ENCODE measurements around the gene ERP29. TPM values are rescaled to one million over a fixed set of nuclear protein-coding genes. Genes with fewer than 3 reads are reported as not detected.
"Not testable (repeated sequence)": the region's sequence is repeated elsewhere in the genome, so short reads cannot be mapped to it uniquely, and the experiment has no call there.

Gene ERP29
- total RNA-seq, 5 donors from 2014 or later (not counting 1 experiment from before 2014, with no cell fraction given): 114 to 175 (median 158) TPM

DNA sequence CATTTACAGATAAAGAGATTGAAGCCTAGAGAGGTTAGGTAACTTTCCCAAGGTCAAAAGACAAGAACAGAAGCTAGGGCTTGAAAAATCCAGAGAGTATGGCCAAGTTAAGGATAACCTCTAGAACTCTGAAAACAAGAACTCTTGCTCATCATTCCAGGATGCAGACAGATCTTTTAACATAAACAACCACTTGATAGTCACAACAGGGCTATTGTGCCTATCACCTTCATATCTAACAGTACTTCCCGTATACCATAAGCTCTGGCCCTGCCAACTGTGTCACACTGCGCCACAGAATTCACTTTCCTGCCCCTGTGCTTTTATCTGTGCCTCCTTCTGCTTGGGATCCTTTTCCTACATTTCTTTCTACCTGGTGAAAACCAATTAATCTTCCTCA is 18.2 kb downstream of the ERP29 start:
- Histone ChIP-seq H3K36me3 (ENCODE audit: control insufficient read depth in 2 of 2, extremely low read depth in 1 of 2, insufficient read depth in 1 of 2, low read length in 1 of 2) (peaks cover 4 to 52% of the 10 kb centered on the region in 2 donors), H3K9me3 (no peaks in the 10 kb centered on the region), H3K27me3 (replicated peaks in 1 of 2; ENCODE audit: control insufficient read depth in 2 of 2, extremely low read depth in 1 of 2, insufficient read depth in 2 of 2, low read length in 1 of 2) (no peaks in the 10 kb centered on the region), H3K27ac (ENCODE audit: low read length) (no peak overlapping the region), H3K4me3 (ENCODE audit: control insufficient read depth in 1 of 2, extremely low read depth in 1 of 2, low read length in 1 of 2) (no peak overlapping the region), H3K4me1 (ENCODE audit: control insufficient read depth in 1 of 2, extremely low read depth in 1 of 2, insufficient read depth in 2 of 2, low read length in 2 of 2) (no peaks in the 10 kb centered on the region)
- Mint-ChIP-seq H3K4me1 (peaks cover 5 to 10% (median 8%) of the 10 kb centered on the region in 3 donors), H3K9me3 (no peaks in the 10 kb centered on the region), H3K36me3 (peaks cover 30% of the 10 kb centered on the region), H3K27me3 (no peaks in the 10 kb centered on the region), H3K4me3 (no peak overlapping the region), H3K27ac (peak overlapping the region in 1 of 2 donors; percentile 19)
- ATAC-seq (replicated peaks in 1 of 4) (no peak), DNase-seq (no peak)
- ChIA-PET POLR2A (interaction anchor here in 1 of 2 donors (0.5 kb wide), 1 partner anchor 28 kb away, joined by 3 read pairs; no protein-coding TSS in a partner anchor), CTCF (interaction anchor here in 1 of 2 donors (1.3 kb wide), 1 partner anchor 11 kb away, joined by 3 read pairs; no protein-coding TSS in a partner anchor)
- WGBS (ENCODE audit: insufficient coverage): 86% methylated on average over 2 of the region's 2 CpGs

- ATAC-seq (replicated peaks in 1 of 4) (no peak), DNase-seq (no peak)
- Mint-ChIP-seq H3K27ac (peak overlapping the region; percentile 11 to 36), H3K4me1 (peaks cover 3 to 6% (median 5%) of the 10 kb centered on the region in 3 donors), H3K9me3 (no peaks in the 10 kb centered on the region), H3K36me3 (peaks cover 30% of the 10 kb centered on the region), H3K27me3 (no peaks in the 10 kb centered on the region), H3K4me3 (no peak overlapping the region)
- peaks cover 4 to 57% of the 10 kb centered on the region in 2 donors for H3K36me3 ChIP-seq (ENCODE audit: control insufficient read depth in 2 of 2, extremely low read depth in 1 of 2, insufficient read depth in 1 of 2, low read length in 1 of 2)
- no peaks in the 10 kb centered on the region for H3K27me3 ChIP-seq (replicated peaks in 1 of 2; ENCODE audit: control insufficient read depth in 2 of 2, extremely low read depth in 1 of 2, insufficient read depth in 2 of 2, low read length in 1 of 2)
- H3K27ac ChIP-seq (ENCODE audit: low read length): no peak overlapping the region
- ChIA-PET POLR2A (no interaction called here), CTCF (interaction anchor here (0.5 to 1.3 kb wide), 3 partner anchors 10 to 41 kb away, joined by 3 read pairs; no protein-coding TSS in a partner anchor)
- H3K9me3 ChIP-seq: no peaks in the 10 kb centered on the region
- H3K4me3 ChIP-seq (ENCODE audit: control insufficient read depth in 1 of 2, extremely low read depth in 1 of 2, low read length in 1 of 2): no peak overlapping the region
- 100% methylated on average over 1 of the region's 5 CpGs for WGBS (ENCODE audit: insufficient coverage)
- no peaks in the 10 kb centered on the region for H3K4me1 ChIP-seq (ENCODE audit: control insufficient read depth in 1 of 2, extremely low read depth in 1 of 2, insufficient read depth in 2 of 2, low read length in 2 of 2)
Observed at GRCh38 chr12:112032292-112032691, 19.1 kb downstream of the ERP29 start.

- H3K36me3 Mint-ChIP-seq: peaks cover 47% of the 10 kb centered on the region
- CTCF ChIA-PET: interaction anchor here (0.6 to 1.3 kb wide), 3 partner anchors 22 to 119 kb away, joined by 3 to 4 read pairs (median 3); partner anchors contain the start of genes ERP29 (in 1 of the 2) and TMEM116 (in 1 of the 2)
- H3K4me1 ChIP-seq (ENCODE audit: control insufficient read depth in 1 of 2, extremely low read depth in 1 of 2, insufficient read depth in 2 of 2, low read length in 2 of 2): no peaks in the 10 kb centered on the region
- H3K4me1 Mint-ChIP-seq: peaks cover 0 to 2% (median 0%) of the 10 kb centered on the region in 3 donors
- peak overlapping the region; percentile 1 to 48 for H3K27ac Mint-ChIP-seq
- H3K4me3 ChIP-seq (ENCODE audit: control insufficient read depth in 1 of 2, extremely low read depth in 1 of 2, low read length in 1 of 2): no peak overlapping the region
- ATAC-seq (replicated peaks in 1 of 4): no peak
- POLR2A ChIA-PET: no interaction called here
- no peaks in the 10 kb centered on the region for H3K27me3 ChIP-seq (replicated peaks in 1 of 2; ENCODE audit: control insufficient read depth in 2 of 2, extremely low read depth in 1 of 2, insufficient read depth in 2 of 2, low read length in 1 of 2)
- H3K9me3 Mint-ChIP-seq: no peaks in the 10 kb centered on the region
- WGBS (ENCODE audit: insufficient coverage): no CpG with 5 or more reads among the region's 4 CpGs
- no peaks in the 10 kb centered on the region for H3K27me3 Mint-ChIP-seq
- peaks cover 4 to 65% of the 10 kb centered on the region in 2 donors for H3K36me3 ChIP-seq (ENCODE audit: control insufficient read depth in 2 of 2, extremely low read depth in 1 of 2, insufficient read depth in 1 of 2, low read length in 1 of 2)
- H3K27ac ChIP-seq (ENCODE audit: low read length): no peak overlapping the region
- no peaks in the 10 kb centered on the region for H3K9me3 ChIP-seq
- no peak overlapping the region for H3K4me3 Mint-ChIP-seq
- DNase-seq: no peak
Observed at GRCh38 chr12:112035219-112035785, 22.1 kb downstream of the ERP29 start.

GRCh38 chr12:112036614-112037013 is 23.4 kb downstream of the ERP29 start:
- CTCF ChIA-PET: interaction anchor here in 1 of 2 donors (0.8 kb wide), 2 partner anchors 35 to 1528 kb away, joined by 3 to 4 read pairs; no protein-coding TSS in a partner anchor
- H3K27ac ChIP-seq (ENCODE audit: low read length); H3K4me3 Mint-ChIP-seq; H3K27me3 ChIP-seq (replicated peaks in 1 of 2; ENCODE audit: control insufficient read depth in 2 of 2, extremely low read depth in 1 of 2, insufficient read depth in 2 of 2, low read length in 1 of 2); DNase-seq; ATAC-seq (replicated peaks in 1 of 4); H3K27me3 Mint-ChIP-seq; POLR2A ChIA-PET; H3K9me3 ChIP-seq; H3K9me3 Mint-ChIP-seq; H3K4me1 ChIP-seq (ENCODE audit: control insufficient read depth in 1 of 2, extremely low read depth in 1 of 2, insufficient read depth in 2 of 2, low read length in 2 of 2); H3K4me3 ChIP-seq (ENCODE audit: control insufficient read depth in 1 of 2, extremely low read depth in 1 of 2, low read length in 1 of 2); H3K4me1 Mint-ChIP-seq; H3K27ac Mint-ChIP-seq: not testable (repeated sequence)
- H3K36me3 Mint-ChIP-seq: peaks cover 41% of the 10 kb centered on the region
- H3K36me3 ChIP-seq (ENCODE audit: control insufficient read depth in 2 of 2, extremely low read depth in 1 of 2, insufficient read depth in 1 of 2, low read length in 1 of 2): peaks cover 4 to 71% of the 10 kb centered on the region in 2 donors
- WGBS (ENCODE audit: insufficient coverage): no CpG with 5 or more reads among the region's 12 CpGs

GRCh38 chr12:112046003-112046402 is 32.8 kb downstream of the ERP29 start:
- 100% methylated on average over 2 of the region's 4 CpGs for WGBS (ENCODE audit: insufficient coverage)
- POLR2A ChIA-PET: no interaction called here

DNA sequence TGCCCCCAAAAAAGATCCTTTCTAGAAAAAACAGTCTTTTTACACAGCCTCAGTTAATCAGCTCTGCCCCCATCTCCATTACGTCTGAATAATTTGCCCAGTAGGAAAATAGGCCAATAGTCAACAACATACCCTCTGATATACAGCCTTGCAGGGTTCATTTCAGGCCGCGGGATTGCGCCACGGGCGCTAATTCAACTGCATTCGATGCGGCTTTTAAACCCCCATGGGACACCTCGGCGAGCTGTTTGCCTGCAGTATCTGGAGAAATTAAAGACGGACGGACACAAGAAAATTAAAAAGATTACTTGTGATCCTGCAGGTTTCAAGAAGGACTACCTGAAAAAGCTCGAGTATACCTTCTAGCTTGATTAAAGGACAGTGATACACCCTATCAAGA is 36.1 kb downstream of the ERP29 start:
- Histone ChIP-seq H3K4me3 (ENCODE audit: control insufficient read depth in 1 of 2, extremely low read depth in 1 of 2, low read length in 1 of 2) (no peak overlapping the region), H3K4me1 (ENCODE audit: control insufficient read depth in 1 of 2, extremely low read depth in 1 of 2, insufficient read depth in 2 of 2, low read length in 2 of 2) (no peaks in the 10 kb centered on the region), H3K27me3 (replicated peaks in 1 of 2; ENCODE audit: control insufficient read depth in 2 of 2, extremely low read depth in 1 of 2, insufficient read depth in 2 of 2, low read length in 1 of 2) (no peaks in the 10 kb centered on the region), H3K9me3 (no peaks in the 10 kb centered on the region), H3K27ac (ENCODE audit: low read length) (no peak overlapping the region), H3K36me3 (ENCODE audit: control insufficient read depth in 2 of 2, extremely low read depth in 1 of 2, insufficient read depth in 1 of 2, low read length in 1 of 2) (peaks cover 12 to 71% of the 10 kb centered on the region in 2 donors)
- POLR2A ChIA-PET: no interaction called here
- H3K4me3 Mint-ChIP-seq: no peak overlapping the region
- peaks cover 46% of the 10 kb centered on the region for H3K36me3 Mint-ChIP-seq
- CTCF ChIA-PET: interaction anchor here in 1 of 2 donors (0.6 kb wide), 1 partner anchor 104 kb away, joined by 3 read pairs; no protein-coding TSS in a partner anchor
- ATAC-seq (replicated peaks in 1 of 4) (no peak), DNase-seq (no peak)
- H3K9me3 Mint-ChIP-seq: no peaks in the 10 kb centered on the region
- H3K27me3 Mint-ChIP-seq: no peaks in the 10 kb centered on the region
- H3K27ac Mint-ChIP-seq: peak overlapping the region in 1 of 2 donors; percentile 37
- peaks cover 0 to 2% (median 0%) of the 10 kb centered on the region in 3 donors for H3K4me1 Mint-ChIP-seq
- 97% methylated on average over 5 of the region's 13 CpGs for WGBS (ENCODE audit: insufficient coverage)

More at GRCh38 chr12:112046003-112046402, 32.8 kb downstream of the ERP29 start:
- no peaks in the 10 kb centered on the region for H3K4me1 Mint-ChIP-seq
- Histone ChIP-seq H3K9me3 (no peaks in the 10 kb centered on the region), H3K27ac (ENCODE audit: low read length) (no peak overlapping the region), H3K27me3 (replicated peaks in 1 of 2; ENCODE audit: control insufficient read depth in 2 of 2, extremely low read depth in 1 of 2, insufficient read depth in 2 of 2, low read length in 1 of 2) (no peaks in the 10 kb centered on the region), H3K36me3 (ENCODE audit: control insufficient read depth in 2 of 2, extremely low read depth in 1 of 2, insufficient read depth in 1 of 2, low read length in 1 of 2) (peaks cover 7 to 69% of the 10 kb centered on the region in 2 donors), H3K4me1 (ENCODE audit: control insufficient read depth in 1 of 2, extremely low read depth in 1 of 2, insufficient read depth in 2 of 2, low read length in 2 of 2) (no peaks in the 10 kb centered on the region), H3K4me3 (ENCODE audit: control insufficient read depth in 1 of 2, extremely low read depth in 1 of 2, low read length in 1 of 2) (no peak overlapping the region)
- H3K4me3 Mint-ChIP-seq: no peak overlapping the region
- H3K27ac Mint-ChIP-seq: peak overlapping the region in 1 of 2 donors; percentile 11
- DNase-seq (no peak), ATAC-seq (replicated peaks in 1 of 4) (no peak)
- CTCF ChIA-PET: interaction anchor here in 1 of 2 donors (0.6 kb wide), 1 partner anchor 14 kb away, joined by 3 read pairs; no protein-coding TSS in a partner anchor
- H3K36me3 Mint-ChIP-seq: peaks cover 36% of the 10 kb centered on the region
- no peaks in the 10 kb centered on the region for H3K9me3 Mint-ChIP-seq
- no peaks in the 10 kb centered on the region for H3K27me3 Mint-ChIP-seq
